NOMO-1 treated with dmso at 0.1 percent for 144 hours (cell line): ENCODE measurements around the gene DEF6.
"Not testable (repeated sequence)": the region's sequence is repeated elsewhere in the genome, so short reads cannot be mapped to it uniquely, and the experiment has no call there.

ENCODE experiments used
- DNase-seq: peaks from one replicate; lab custom pipeline; 2025; ENCODE audit not compliant: unreplicated experiment; lab: John Stamatoyannopoulos, UW

DEF6 gene

GRCh38 chr6:35278708-35279107 lies 18.9 kb upstream of the DEF6 start:
- no peak for DNase-seq

DNA sequence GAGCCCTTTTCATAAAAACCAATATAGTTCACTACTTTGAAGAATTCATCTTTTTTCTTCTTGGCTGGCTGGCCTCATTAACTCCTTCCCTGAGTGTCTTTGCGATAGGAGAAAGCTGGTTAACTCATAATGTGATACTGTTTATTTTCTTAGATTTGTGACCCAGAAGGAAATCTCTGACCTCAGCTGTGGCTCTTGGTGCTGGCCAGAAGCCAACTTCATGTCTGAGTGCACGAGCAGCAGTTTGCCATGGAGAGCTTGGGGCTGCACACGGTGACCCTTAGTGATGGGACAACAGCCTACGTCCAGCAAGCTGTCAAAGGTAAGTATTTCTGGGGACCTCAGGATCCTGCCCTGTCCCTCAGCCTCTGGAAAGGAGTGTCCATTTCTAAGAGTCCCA lies 16.7 kb upstream of the DEF6 start:
- no peak for DNase-seq

DNA sequence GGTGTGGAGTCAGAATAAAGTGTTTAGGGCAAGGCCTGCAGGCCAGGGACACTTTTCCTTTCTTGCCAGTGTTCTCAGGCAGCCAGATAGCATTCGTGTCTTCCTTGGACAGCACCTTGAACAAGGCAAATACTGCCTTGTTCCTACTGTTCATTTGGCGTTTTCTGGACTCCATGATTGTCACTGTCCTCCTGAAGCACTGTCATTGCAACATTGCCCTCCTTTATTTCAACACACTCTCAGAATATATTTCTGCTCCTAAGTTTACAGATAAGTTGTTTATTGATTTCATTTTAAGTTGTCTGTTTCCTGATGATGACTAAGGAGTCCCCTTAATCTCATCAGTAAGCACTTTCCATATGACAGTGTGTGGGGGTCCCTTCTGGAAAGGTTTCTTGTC lies 15.1 kb upstream of the DEF6 start:
- DNase-seq: no peak

DNA sequence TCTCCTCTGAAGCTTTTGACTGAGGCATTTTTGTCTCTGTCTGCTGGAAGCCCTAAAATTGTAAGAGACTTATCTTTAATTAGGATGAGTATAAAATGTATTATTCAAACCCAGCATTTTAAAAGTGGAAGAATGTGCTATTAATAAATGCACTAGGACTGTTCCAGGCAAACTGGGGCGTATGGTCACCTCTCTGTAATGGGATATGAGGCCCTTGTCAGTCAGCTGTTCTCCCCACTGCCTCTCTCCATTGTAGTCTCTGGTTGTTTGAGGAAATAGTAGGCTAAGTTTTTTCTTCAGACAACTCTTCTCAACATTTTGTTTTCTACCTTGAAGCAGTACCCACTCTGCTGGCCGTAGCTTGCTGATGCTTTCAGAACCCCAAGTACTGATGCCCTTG lies 14.3 kb upstream of the DEF6 start:
- no peak for DNase-seq

DNA sequence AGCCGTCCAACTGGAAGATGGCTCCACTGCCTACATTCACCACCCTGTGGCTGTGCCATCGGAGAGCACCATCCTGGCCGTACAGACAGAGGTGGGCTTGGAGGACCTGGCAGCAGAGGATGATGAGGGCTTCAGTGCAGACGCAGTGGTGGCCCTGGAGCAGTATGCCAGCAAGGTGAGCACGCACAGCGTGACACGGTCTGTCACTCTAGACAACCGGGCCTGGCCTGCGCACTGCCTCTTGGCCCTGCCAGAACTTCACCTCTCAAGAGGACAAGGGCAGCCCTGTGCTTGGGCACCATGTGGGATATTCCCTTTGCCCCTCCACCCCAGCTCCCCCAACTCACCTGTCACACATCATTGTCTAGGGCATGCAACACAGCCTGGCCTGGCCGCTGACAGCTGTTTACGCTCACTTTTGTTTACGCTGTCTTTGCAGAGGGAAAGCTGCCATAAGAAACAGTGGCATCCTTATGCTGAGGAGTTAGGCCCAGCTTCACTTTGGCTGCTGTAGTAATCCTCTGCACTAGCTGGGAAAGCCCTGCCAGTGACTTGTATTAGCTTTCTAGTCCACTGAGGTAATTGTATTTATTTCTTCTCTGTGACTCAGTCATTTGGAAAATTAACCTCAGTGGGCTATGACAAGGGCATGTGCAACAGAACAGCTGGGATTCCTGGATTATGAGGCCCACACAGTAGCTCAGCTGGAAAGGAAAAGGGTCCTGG lies 9.8 kb upstream of the DEF6 start:
- DNase-seq: no peak

DNA sequence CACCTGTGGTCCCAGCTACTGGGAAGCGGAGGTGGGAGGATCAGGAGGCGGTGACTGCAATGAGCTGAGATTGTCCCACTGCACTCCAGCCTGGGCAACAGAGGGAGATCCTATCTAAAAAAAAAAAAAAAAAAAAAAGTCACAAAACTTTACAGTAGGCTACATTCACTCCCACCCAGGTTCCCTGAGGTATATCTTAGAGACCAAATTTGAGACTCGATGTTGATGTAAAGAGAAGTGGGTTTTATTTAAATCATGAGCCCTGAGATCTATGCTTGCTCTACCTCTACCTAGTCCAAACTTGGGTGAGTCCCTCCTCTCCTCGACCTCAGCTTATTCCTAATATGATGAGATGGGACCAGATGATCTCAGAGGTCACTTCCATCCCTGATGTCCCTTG lies 8.8 kb upstream of the DEF6 start:
- DNase-seq: no peak

DNA sequence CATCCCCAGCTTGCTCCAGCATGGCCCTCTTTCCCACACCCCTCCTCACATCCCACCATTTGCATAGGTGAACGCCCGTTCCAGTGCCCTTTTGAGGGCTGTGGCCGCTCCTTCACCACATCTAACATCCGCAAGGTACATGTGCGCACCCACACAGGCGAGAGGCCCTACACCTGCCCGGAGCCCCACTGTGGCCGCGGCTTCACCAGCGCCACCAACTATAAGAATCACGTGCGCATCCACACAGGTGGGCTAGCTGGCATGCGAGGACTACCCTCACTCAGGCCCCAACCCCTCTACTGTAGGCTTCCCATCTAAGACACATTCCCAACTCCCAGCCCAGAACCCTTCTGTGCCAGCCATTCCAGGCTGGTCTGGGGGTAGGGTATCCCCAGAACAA lies 6.1 kb upstream of the DEF6 start:
- DNase-seq: no peak

DNA sequence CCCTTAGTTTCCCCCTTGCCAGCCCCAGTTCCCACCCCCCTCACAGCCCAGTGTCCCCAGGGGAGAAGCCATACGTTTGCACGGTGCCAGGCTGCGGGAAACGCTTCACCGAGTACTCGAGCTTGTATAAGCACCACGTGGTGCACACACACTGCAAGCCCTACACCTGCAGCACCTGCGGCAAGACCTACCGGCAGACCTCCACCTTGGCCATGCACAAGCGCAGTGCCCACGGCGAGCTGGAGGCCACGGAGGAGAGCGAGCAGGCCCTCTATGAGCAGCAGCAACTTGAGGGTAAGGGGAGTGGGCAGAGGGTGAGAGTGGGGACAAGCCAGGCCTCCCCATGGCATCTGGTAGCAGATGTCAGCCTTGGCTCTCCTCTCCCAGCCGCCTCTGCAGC lies 5.1 kb upstream of the DEF6 start:
- no peak for DNase-seq

DNA sequence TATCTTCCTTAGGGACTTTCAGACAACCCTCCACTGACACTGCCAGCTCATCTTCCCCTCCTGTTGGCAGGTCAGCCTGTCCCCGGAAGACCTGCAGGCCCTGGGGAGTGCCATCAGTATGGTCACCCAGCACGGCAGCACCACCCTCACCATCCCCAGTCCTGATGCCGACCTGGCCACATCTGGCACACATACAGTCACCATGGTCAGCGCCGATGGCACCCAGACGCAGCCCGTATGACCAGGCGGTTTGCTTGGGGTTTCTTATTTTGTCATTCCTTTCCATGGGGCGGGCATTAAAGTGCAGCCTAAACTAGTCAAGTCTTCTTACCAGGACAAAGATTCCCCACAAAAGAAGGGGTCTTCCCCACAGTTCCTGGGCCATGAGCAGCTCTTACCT lies 3.9 kb upstream of the DEF6 start:
- no peak for DNase-seq

- DNase-seq: no peak
Observed at GRCh38 chr6:35294308-35294945, 3.2 kb upstream of the DEF6 start.

DNA sequence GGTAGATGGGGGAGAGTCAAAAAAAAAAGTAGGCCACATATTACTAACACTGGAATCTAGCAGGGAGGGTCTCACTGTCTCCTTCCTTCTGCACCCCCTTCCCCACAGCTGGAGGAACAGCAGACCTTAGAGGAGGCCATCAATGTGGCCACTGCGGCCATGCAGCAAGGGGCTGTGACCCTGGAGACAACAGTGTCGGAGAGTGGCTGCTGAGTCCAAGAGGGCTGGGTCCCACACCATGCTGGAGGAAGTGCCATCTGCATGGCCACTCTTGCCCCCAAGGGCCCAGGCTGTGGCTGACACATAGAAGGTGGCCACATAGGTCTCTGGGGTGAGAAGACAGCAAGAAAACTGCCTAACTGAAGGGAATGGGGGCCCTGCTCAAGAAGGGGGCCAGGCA lies 2.6 kb upstream of the DEF6 start:
- DNase-seq: no peak

- no peak for DNase-seq
Observed at GRCh38 chr6:35295521-35296315, 1.9 kb upstream of the DEF6 start.

DNA sequence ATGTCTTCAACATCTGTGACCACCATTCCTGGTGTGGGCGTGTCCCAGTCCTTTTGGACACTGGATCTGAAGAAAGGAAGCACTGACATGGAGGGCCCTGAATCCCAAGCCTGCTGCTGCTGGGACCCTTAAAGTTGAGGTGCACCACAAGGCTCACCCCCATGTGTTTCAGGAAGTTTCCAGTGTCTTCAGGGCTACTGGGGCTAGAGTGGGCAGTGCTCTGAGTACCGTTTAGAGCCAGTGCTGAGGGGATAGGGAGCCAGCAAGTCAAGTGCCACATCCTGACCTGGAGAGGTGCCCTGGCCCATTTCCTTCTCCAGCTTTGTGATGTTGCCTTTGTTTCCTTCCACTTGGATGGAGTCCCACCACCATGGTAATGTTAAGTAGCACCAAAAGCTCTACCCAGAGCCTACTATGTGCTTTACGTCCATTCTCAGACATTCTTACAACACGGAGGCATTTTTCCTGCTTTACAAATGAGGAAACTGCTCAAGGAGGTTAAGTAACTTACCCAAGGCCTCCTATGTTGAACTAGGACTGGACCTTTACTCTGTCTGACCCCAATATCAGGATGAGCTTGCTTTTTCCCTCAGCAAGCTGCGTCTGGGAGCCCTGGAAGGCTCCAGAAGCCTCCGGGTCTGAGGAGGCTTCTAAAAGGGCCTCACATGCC lies 552 bp upstream of the DEF6 start:
- DNase-seq: no peak

DNA sequence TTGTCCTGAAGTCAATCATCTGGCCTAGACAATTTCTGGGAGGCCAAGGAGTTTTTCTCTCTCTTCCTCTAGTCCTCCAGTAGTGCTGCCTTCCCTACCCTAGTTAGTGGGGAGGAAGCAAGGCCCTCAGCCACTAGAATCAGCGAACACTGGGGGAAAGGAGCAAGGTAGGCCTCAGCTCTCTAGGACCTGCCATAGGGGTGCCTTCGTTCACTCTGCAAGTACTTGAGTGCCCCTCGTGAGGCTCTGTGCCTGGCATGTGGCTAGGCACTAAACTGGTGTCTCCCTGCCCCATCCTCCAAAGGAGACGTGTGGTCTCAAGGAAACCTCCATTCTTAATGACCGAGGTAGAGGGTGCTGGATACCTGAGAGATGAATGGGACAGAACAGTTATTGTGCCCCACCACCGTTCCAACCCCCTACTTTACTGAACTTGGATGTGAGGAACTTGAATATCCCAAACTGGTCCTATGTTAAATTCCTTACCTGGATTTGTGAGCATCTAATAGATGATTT lies 1.1 kb downstream of the DEF6 start:
- DNase-seq: no peak

- DNase-seq: peak; percentile 83
Observed at GRCh38 chr6:35299674-35300073, 2.1 kb downstream of the DEF6 start.

GRCh38 chr6:35300848-35301247 lies 3.2 kb downstream of the DEF6 start:
- DNase-seq: no peak

DNA sequence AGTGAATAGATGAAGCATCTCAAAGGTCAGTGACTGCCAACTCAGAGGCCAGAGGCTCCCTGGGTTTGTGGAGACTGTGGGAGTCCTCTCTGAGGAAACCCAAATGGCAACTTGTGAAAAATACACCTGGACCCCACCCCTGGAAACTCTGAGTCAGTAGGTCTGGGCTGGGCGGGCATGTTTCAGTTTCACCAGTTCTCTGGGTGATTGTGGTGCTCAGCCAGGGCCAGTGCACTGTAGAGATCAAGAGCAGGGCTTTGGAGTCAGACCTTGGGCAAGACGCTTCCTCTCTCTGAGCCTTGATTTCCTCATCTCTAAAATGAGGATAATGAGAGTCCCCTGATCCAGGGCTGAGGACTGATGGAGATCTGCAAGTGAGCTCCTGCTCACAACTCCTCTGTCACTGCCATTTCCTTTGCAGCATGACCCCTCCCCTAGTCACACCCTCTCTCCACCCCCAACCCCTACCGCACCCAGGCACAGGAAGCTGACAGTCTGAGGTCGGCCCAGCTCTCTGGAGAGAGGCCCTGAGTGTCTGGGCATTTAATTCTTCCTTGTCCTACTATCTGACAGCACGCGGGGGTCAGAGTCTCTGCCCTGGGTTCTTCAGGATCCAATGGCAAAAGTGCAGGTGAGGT lies 5.1 kb downstream of the DEF6 start:
- DNase-seq: peak; percentile 88

DNA sequence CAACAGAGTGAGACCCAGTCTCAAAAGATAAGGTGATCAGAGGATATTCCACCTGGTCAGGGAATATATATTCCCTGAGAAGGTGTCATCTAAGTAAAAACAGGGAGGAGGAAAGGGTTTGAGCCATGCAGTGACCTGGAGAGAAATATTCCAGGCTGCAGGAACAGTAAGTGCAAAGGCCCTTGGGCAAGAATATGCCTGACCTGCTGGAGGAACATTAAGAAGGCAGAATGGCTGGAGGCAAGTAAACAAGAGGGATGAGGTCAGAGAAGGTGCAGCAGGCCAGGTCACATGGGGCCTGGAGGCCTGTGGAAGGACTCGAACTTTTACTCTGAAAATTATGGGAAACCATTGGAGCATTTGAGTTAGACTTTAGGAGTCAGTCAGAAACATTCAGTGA lies 6.7 kb downstream of the DEF6 start:
- no peak for DNase-seq

DNA sequence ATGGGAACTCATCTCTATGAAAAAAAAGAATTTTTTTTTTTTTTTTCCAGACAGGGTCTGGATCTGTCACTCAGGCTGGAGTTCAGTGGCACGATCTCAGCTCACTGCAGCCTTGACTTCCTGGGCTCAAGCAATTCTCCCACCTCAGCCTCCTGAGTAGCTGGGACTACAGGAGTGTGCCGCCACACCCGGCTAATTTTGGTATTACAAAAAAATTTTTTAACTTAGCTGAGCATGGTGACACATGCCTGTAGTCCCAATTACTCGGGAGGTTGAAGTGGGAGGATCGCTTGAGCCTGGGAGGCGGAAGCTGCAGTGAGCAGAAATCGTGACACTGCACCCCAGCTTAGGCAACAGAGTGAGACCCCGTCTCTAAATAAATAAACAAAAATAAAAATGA lies 7.5 kb downstream of the DEF6 start:
- DNase-seq: no peak

- not testable (repeated sequence) for DNase-seq
Observed at GRCh38 chr6:35307138-35307537, 9.5 kb downstream of the DEF6 start.

DNA sequence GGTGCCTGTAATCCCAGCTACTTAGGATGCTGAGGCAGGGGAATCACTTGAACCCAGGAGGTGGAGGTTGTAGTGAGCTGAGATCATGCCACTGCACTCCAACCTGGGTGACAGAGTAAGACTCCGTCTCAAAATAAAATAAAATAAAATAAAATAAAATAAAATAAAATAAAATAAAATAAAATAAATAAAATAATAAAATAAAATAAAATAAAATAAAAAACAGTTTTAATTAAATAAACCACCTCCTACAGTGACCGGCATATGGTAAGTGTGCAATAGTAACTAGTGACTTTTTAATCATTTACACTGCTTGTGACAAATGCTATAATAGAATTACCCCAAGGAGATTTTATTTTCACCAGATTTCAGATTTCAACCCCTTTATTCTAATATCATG lies 10.9 kb downstream of the DEF6 start:
- DNase-seq: not testable (repeated sequence)
